Mucosa of stomach (tissue), 1 donor: ENCODE measurements around the gene ANKIB1.

Source experiments
- H3K27me3 ChIP-seq: one replicate; pipeline ENCODE4 v1.7.0; 2013; ENCODE audit warnings: mild to moderate bottlenecking, low read length; ENCODE audit not compliant: control insufficient read depth, insufficient read depth
- H3K36me3 ChIP-seq: one replicate; pipeline ENCODE4 v1.7.0; 2013; ENCODE audit warnings: low read length; ENCODE audit not compliant: control insufficient read depth, insufficient read depth
- H3K4me1 ChIP-seq: one replicate; pipeline ENCODE4 v1.7.0; 2013; ENCODE audit warnings: mild to moderate bottlenecking, low read length; ENCODE audit not compliant: control insufficient read depth, insufficient read depth
- H3K4me3 ChIP-seq: one replicate; pipeline ENCODE4 v1.7.0; 2013; ENCODE audit warnings: low read length
- H3K9ac ChIP-seq: one replicate; pipeline ENCODE4 v1.7.0; 2013; ENCODE audit warnings: mild to moderate bottlenecking, low read length, moderate library complexity
- H3K9me3 ChIP-seq: one replicate; pipeline ENCODE4 v1.7.0; 2013; ENCODE audit warnings: mild to moderate bottlenecking, low read length, moderate library complexity; ENCODE audit not compliant: control insufficient read depth
- donor health status: Pancreatic carcinoma.

ANKIB1 gene, protein sequence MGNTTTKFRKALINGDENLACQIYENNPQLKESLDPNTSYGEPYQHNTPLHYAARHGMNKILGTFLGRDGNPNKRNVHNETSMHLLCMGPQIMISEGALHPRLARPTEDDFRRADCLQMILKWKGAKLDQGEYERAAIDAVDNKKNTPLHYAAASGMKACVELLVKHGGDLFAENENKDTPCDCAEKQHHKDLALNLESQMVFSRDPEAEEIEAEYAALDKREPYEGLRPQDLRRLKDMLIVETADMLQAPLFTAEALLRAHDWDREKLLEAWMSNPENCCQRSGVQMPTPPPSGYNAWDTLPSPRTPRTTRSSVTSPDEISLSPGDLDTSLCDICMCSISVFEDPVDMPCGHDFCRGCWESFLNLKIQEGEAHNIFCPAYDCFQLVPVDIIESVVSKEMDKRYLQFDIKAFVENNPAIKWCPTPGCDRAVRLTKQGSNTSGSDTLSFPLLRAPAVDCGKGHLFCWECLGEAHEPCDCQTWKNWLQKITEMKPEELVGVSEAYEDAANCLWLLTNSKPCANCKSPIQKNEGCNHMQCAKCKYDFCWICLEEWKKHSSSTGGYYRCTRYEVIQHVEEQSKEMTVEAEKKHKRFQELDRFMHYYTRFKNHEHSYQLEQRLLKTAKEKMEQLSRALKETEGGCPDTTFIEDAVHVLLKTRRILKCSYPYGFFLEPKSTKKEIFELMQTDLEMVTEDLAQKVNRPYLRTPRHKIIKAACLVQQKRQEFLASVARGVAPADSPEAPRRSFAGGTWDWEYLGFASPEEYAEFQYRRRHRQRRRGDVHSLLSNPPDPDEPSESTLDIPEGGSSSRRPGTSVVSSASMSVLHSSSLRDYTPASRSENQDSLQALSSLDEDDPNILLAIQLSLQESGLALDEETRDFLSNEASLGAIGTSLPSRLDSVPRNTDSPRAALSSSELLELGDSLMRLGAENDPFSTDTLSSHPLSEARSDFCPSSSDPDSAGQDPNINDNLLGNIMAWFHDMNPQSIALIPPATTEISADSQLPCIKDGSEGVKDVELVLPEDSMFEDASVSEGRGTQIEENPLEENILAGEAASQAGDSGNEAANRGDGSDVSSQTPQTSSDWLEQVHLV

DNA sequence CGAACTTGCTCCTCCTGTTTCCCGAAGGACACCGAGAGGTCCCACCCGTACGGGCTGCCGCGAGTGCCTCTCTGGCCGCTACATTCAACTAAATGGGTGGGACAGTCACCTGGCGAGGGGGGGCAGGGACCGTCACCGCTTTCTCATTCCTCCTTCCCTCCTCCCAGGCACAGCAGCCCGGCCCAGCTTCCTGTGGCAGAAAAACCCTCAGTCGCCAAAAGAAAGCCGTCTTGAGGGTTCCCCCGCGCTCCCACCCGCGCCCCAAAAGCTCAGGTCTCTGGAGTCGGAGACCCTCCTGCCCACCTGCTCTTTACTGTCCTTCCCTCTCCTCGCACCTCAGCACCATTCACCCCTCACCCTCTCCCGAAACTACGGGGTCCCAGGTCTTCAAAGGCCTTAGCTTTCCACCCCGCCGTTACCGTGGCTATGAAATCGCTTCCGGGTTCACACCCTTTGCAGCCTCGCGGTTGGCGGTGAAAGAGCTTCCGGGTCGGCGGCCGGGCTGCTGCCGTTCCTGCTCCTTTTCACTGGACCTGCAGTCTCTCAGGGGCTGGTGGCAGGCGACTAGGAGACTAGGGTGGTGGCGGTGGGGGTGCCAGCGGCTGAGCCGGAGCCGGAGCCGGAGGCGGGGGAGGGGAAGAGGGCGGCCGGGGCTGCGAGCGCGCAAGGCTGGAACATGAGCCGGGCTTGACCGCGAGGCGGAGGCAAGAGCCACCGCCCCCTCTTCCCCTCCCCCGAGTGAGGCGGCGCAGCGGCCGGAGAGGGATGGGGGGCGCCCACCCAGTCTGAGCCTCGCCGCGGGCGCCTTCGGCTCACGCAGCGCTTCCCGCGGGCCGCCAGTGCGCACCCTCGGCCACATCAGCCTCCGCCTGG is at the start of gene ANKIB1, which contains the start of gene KRIT1:
ANKIB1 (plus strand) TSS at position 488 of the 873 bp plus-strand sequence. CDS start 49,005 bp downstream, outside the sequence.
KRIT1 (minus strand) TSS at position 428 of the 873 bp plus-strand sequence. CDS start 3,779 bp downstream, outside the sequence.
- Histone ChIP-seq H3K9ac (peak within 1 kb of the TSS; percentile 88), H3K27me3 (no peaks in the 10 kb centered on the region), H3K36me3 (no peaks in the 10 kb centered on the region), H3K9me3 (no peaks in the 10 kb centered on the region), H3K4me3 (peak within 1 kb of the TSS; percentile 81), H3K4me1 (peaks cover 18% of the 10 kb centered on the region)

GRCh38 chr7:92200791-92201190 is 45.0 kb upstream of the ANKIB1 start:
- no peaks in the 10 kb centered on the region for H3K27me3 ChIP-seq
- no peaks in the 10 kb centered on the region for H3K4me1 ChIP-seq
- H3K9me3 ChIP-seq: no peaks in the 10 kb centered on the region
- H3K9ac ChIP-seq: no peak overlapping the region
- H3K4me3 ChIP-seq: no peak overlapping the region
- no peaks in the 10 kb centered on the region for H3K36me3 ChIP-seq

GRCh38 chr7:92205987-92206386 is 39.8 kb upstream of the ANKIB1 start:
- Histone ChIP-seq H3K9me3 (no peaks in the 10 kb centered on the region), H3K4me1 (no peaks in the 10 kb centered on the region), H3K9ac (no peak overlapping the region), H3K36me3 (no peaks in the 10 kb centered on the region), H3K27me3 (no peaks in the 10 kb centered on the region), H3K4me3 (no peak overlapping the region)

GRCh38 chr7:92206672-92207071 is 39.1 kb upstream of the ANKIB1 start:
- Histone ChIP-seq H3K9me3 (no peaks in the 10 kb centered on the region), H3K27me3 (no peaks in the 10 kb centered on the region), H3K4me1 (no peaks in the 10 kb centered on the region), H3K36me3 (no peaks in the 10 kb centered on the region), H3K4me3 (no peak overlapping the region), H3K9ac (no peak overlapping the region)

- H3K36me3 ChIP-seq: no peaks in the 10 kb centered on the region
Observed at GRCh38 chr7:92221766-92222165, 24.0 kb upstream of the ANKIB1 start.

DNA sequence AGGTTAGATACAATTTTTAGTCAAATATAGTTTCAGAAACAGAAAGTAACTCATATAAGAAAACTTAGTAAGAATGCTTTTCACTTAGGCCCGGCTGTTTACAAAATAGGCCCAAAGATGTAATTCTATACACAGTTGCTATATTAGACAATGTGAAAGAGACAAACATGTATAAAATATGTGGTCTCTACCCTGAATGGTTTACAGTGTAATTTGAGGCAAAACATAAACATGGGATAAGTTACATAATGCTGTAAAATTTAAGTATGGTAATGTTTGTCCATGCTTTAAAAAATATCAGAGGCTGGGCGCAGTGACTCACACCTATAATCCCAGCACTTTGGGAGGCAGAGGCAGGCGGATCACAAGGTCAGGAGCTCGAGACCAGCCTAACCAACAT is 18.8 kb upstream of the ANKIB1 start:
- Histone ChIP-seq H3K4me1 (no peaks in the 10 kb centered on the region), H3K4me3 (no peak overlapping the region), H3K36me3 (no peaks in the 10 kb centered on the region), H3K9ac (no peak overlapping the region), H3K9me3 (no peaks in the 10 kb centered on the region), H3K27me3 (no peaks in the 10 kb centered on the region)

More at GRCh38 chr7:92221766-92222165, 24.0 kb upstream of the ANKIB1 start:
- Histone ChIP-seq H3K4me1 (no peaks in the 10 kb centered on the region), H3K9ac (no peak overlapping the region), H3K9me3 (no peaks in the 10 kb centered on the region), H3K27me3 (no peaks in the 10 kb centered on the region), H3K4me3 (no peak overlapping the region)

DNA sequence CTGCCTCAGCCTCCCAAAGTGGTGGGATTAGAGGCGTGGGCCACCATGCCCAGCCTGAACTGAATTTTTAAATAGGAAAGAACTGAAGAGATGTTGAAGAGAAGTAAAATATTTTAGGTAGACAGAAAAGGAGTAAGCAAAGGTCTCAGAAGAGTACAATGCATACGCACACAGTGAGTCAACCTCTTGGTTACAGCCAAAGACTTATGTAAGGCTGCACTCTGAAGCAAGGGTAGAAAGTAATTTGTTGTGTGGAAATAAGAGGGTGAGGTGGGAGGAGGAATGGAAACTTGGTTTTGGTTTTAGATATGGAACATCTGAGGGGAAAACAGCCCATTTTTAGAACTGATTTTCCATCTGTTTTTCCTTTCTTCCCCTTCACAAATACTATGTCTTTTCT is 17.7 kb upstream of the ANKIB1 start:
- Histone ChIP-seq H3K27me3 (no peaks in the 10 kb centered on the region), H3K36me3 (no peaks in the 10 kb centered on the region), H3K9ac (no peak overlapping the region)

DNA sequence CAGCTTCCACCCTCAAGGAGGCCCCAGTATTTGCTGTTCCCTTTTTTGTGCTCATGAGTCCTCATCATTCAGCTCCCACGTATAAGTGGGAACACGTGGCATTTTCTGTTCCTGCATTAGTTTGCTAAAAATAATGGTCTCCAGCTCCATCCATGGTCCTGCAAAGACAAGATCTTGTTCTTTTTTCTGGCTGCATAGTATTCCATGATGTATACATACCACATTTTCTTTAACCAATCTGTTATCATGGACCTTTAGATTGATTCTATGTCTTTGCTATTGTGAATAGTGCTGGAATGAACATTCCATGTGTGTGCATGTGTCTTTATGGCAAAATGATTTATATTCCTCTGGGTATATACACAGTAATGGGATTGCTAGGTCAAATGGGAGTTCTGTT is 17.0 kb upstream of the ANKIB1 start:
- Histone ChIP-seq H3K4me1 (no peaks in the 10 kb centered on the region), H3K4me3 (no peak overlapping the region), H3K27me3 (no peaks in the 10 kb centered on the region), H3K9ac (no peak overlapping the region), H3K9me3 (no peaks in the 10 kb centered on the region), H3K36me3 (no peaks in the 10 kb centered on the region)

More for the DNA sequence above, 17.7 kb upstream of the ANKIB1 start:
- H3K4me3 ChIP-seq: no peak overlapping the region
- H3K9me3 ChIP-seq: no peaks in the 10 kb centered on the region
- no peaks in the 10 kb centered on the region for H3K4me1 ChIP-seq

GRCh38 chr7:92230547-92230946 is 15.2 kb upstream of the ANKIB1 start:
- Histone ChIP-seq H3K27me3 (no peaks in the 10 kb centered on the region), H3K9ac (no peak overlapping the region), H3K9me3 (no peaks in the 10 kb centered on the region), H3K36me3 (no peaks in the 10 kb centered on the region), H3K4me1 (no peaks in the 10 kb centered on the region), H3K4me3 (no peak overlapping the region)

GRCh38 chr7:92242972-92243371 is 2.8 kb upstream of the ANKIB1 start:
- no peak overlapping the region for H3K9ac ChIP-seq

DNA sequence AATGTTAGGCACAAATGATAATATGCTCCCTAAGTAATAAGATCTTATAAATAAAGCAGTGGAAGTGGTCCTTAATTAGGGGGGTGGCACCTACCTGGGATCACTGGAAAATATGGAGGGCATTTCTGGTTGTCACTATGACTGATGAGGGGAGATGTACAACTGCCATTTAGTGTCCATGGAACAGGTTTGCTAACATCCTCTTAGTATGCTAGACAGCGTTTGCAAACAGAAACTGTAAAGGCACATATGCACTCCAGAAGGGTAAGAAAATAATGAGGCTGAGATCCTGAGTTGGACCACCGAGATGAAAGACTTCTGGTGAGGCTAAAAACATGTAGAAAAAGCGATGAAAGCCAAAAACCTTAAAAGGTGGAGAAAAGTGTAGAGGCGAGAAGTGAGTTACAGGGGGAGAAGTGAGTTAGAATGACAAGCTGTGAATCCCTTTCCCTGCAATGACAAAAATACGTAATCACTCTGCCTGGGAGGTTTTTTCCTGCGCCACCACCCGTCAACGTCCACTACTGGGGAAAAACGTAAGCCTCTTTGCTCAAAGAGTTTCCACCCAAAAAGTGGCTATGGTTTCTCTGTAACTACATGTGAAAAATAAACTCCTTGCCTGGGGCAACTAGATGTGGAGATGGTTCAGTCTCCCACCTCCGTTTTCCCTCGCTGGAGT is 827 bp upstream of the ANKIB1 start:
- H3K9ac ChIP-seq: peak overlapping the region; percentile 88
- H3K4me1 ChIP-seq: peaks cover 18% of the 10 kb centered on the region
- peak overlapping the region; percentile 56 for H3K4me3 ChIP-seq
- H3K27me3 ChIP-seq: no peaks in the 10 kb centered on the region
- no peaks in the 10 kb centered on the region for H3K9me3 ChIP-seq
- H3K36me3 ChIP-seq: no peaks in the 10 kb centered on the region

More at GRCh38 chr7:92242972-92243371, 2.8 kb upstream of the ANKIB1 start:
- H3K4me3 ChIP-seq: no peak overlapping the region
- H3K4me1 ChIP-seq: peaks cover 14% of the 10 kb centered on the region
- no peaks in the 10 kb centered on the region for H3K36me3 ChIP-seq
- no peaks in the 10 kb centered on the region for H3K9me3 ChIP-seq
- H3K27me3 ChIP-seq: no peaks in the 10 kb centered on the region
